HG02610 (cell line): ENCODE measurements around the gene CREB5.

Experiments
- ATAC-seq: cut with Tn5 transposase; IDR thresholded peaks from one replicate; pipeline ENCODE4 v1.9.1; 2021; ENCODE audit warnings: mild to moderate bottlenecking, moderate library complexity; ENCODE audit not compliant: unreplicated experiment

The CREB5 gene

GRCh38 chr7:28868712-28869111 is 456.4 kb downstream of the CREB5 start:
- ATAC-seq, result no peak

DNA sequence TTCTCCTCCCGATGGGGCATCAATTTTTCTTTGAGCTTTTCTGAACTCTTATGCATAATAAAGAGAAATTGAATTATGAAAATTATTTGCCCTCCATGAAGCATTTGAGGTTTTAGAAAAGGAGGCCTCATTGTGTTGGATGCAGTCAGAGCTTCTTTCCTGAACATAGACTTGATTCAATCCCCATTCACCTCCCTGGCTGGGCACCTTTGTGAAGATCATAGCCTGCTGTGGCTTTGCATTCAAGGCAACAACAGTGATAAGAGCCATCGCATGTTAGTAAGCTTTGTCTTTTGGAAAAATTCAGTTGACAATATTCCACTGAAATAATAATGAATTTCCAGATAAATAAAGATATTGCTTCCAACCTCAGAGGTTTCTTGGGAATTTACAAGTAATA is 458.8 kb downstream of the CREB5 start:
- ATAC-seq, result no peak

GRCh38 chr7:28871631-28872030 is 459.3 kb downstream of the CREB5 start:
- no peak for ATAC-seq

DNA sequence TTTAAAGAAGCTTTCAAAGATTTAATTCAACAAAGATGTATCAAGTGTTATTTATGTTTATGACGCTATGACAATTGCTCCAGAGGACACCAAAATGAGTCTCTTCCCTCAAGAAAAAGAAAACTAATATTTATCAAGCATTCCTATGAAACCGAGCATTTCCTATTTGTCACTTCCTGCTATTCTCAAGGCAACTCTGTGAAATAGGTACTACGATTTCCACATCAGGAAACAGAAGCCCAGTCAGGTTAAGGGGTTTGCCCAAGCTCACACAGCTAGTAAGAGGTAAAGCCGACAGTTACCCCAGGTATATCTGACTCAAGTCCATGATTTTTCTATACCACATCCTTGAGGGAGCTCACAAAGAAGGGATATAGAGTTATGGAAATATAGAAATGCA is 459.9 kb downstream of the CREB5 start:
- no peak for ATAC-seq

- no peak for ATAC-seq
Observed at GRCh38 chr7:28873365-28873764, 461.0 kb downstream of the CREB5 start.

- ATAC-seq, result no peak
Observed at GRCh38 chr7:28874001-28874400, 461.7 kb downstream of the CREB5 start.
